H1 (cell line): ENCODE measurements around the gene PAK2.

Source experiments
- CTCF ChIP-seq, 3 experiments: IDR thresholded peaks; 1 replicate in 2 of 3; 2 replicates in 1 of 3; pipeline versions ENCODE4 v1.5.1 to v1.6.1; 2011; ENCODE audit warnings: low read length in 3 of 3, mild to moderate bottlenecking in 3 of 3, inconsistent platforms in 2 of 3, low read depth in 1 of 3, moderate library complexity in 1 of 3; ENCODE audit not compliant: insufficient read depth in 1 of 3; ENCODE audit errors: control extremely low read depth in 1 of 3
- EP300 ChIP-seq, 2 experiments: IDR thresholded peaks; 1 replicate in 1 of 2; 2 replicates in 1 of 2; pipeline ENCODE4 v1.6.1; 2011 to 2012; ENCODE audit warnings: low read depth in 2 of 2, low read length in 2 of 2, mild to moderate bottlenecking in 2 of 2, borderline replicate concordance in 1 of 2, inconsistent platforms in 1 of 2, moderate library complexity in 1 of 2
- POLR2A ChIP-seq, 2 experiments: IDR thresholded peaks; 1 replicate in 1 of 2; 2 replicates in 1 of 2; pipeline ENCODE4 v1.6.1; 2011; ENCODE audit warnings: low read depth in 2 of 2, low read length in 2 of 2, mild to moderate bottlenecking in 2 of 2; ENCODE audit errors: control extremely low read depth in 1 of 2
- SP1 ChIP-seq: IDR thresholded peaks from 2 replicates; pipeline ENCODE4 v1.6.1; 2011; ENCODE audit warnings: low read depth, low read length

DNA sequence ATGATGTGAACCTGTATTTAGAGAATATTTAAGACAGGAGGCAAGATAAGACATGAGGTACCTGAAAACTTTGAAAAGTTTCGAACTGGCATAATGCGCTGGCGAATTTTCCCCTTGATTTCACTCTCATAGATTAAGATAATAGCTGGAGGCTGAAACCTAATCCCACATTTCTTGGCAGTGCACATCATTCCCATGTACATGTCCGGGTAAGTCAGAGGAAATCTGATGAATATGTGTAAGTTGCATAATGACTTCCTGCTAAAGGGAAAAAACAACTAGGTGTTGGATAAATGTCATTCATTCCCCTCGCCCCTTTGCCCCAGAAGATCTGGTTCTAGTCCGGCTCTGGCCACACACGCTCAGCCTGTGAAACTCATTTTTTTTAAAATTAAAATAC, 31.2 kb upstream of the PAK2 start:
- no peak for TF ChIP-seq POLR2A (IDR thresholded peaks at IDR 0.05; ENCODE audit: control extremely low read depth in 1 of 2, low read depth in 2 of 2, low read length in 2 of 2)
- no peak for TF ChIP-seq SP1
- no peak for TF ChIP-seq EP300 (IDR thresholded peaks at IDR 0.05; ENCODE audit: borderline replicate concordance in 1 of 2, low read depth in 2 of 2, low read length in 2 of 2)
- no peak for TF ChIP-seq CTCF (IDR thresholded peaks at IDR 0.05; ENCODE audit: control extremely low read depth in 1 of 3, insufficient read depth in 1 of 3, low read depth in 1 of 3, low read length in 3 of 3)
